ENCODE measurements around the gene YPEL2.

GRCh38 chr17:59439262-59439661, 107.8 kb downstream of the YPEL2 start:
- TF ChIP-seq CTCF (IDR thresholded peaks at IDR 0.05), result no peak
- TF ChIP-seq ZFX (IDR thresholded peaks at IDR 0.05; ENCODE audit: borderline replicate concordance), result no peak
